Left lung (tissue), 10 donors: Measurements from ENCODE around the gene ZNF277. TPM values are rescaled to one million over a fixed set of nuclear protein-coding genes. Genes with fewer than 3 reads are reported as not detected.
A peak's percentile ranks its signal among the peaks of the same experiment; 100 is the strongest.

ENCODE experiments used
- ATAC-seq: fragments of 200-7000 bp; cut with Tn5 transposase; one replicate; pipeline ENCODE4 v1.9.1; 2020; ENCODE audit warnings: moderate library complexity
- DNase-seq, 4 donors: peaks; one replicate each; pipeline ENCODE4 v3.0.0-alpha.2; 2013 to 2020
- H3K27ac ChIP-seq, 2 donors: fragments of 200-600 bp; sonication (generic) in 1 of 2; one replicate each; pipeline versions ENCODE4 v1.5.0 to v1.8.0; 2020 to 2021
- H3K27me3 ChIP-seq, 2 donors: fragments of 200-600 bp; sonication (generic) in 1 of 2; one replicate each; pipeline versions ENCODE4 v1.5.0 to v1.8.0; 2020 to 2021
- H3K36me3 ChIP-seq, 2 donors: fragments of 200-600 bp; sonication (generic) in 1 of 2; one replicate each; pipeline versions ENCODE4 v1.5.0 to v1.8.0; 2020 to 2021
- H3K4me1 ChIP-seq, 2 donors: fragments of 200-600 bp; one replicate each; pipeline ENCODE4 v1.8.0; 2021
- H3K4me3 ChIP-seq, 2 donors: fragments of 200-600 bp; sonication (generic) in 1 of 2; one replicate each; pipeline versions ENCODE4 v1.5.0 to v1.8.0; 2020 to 2021; ENCODE audit warnings: mild to moderate bottlenecking in 1 of 2
- H3K9me3 ChIP-seq, 2 donors: fragments of 200-600 bp; sonication (generic) in 1 of 2; one replicate each; pipeline versions ENCODE4 v1.5.0 to v1.8.0; 2020 to 2021
- intact Hi-C, 2 donors: fragments of 100-400 bp; cut with DNase I; formaldehyde crosslinking; loops; one replicate each; pipeline versions ENCODE4 v1.11.2 to v1.14.2; 2022
- polyA plus RNA-seq, 6 donors: library from polyadenylated mRNA; unstranded; fragments of 120-200 nt; gene quantifications; one replicate each; pipeline ENCODE4 v1.2.1, GENCODE V29; 2013; ENCODE audit not compliant: insufficient read length in 6 of 6
- total RNA-seq, 2 donors: library from RNA; stranded (reverse); fragmentation: NEBNext Ultra II Directional; extraction: Animal tissue kit (Norgen Biotek cat#: 25700); gene quantifications; one replicate each; pipeline ENCODE4 v1.2.1, GENCODE V29; 2021
- TF ChIP-seq, protein P1 (sequence below), 2 donors: fragments of 200-600 bp; sonication (generic) in 1 of 2; IDR thresholded peaks; one replicate each; pipeline versions ENCODE4 v1.5.0 to v1.8.0; 2021; ENCODE audit warnings: antibody characterized with exemption in 2 of 2
- donor health status: DM: no; HTN: yes; CAD: no.
- donor health status: DM: no; HTN: no; CAD: no.

ZNF277 gene
- total and polyA plus RNA-seq, 8 donors = 19.8 to 41.0 (median 34.5) TPM

GRCh38 chr7:112190120-112190519, 16.4 kb upstream of the ZNF277 start:
- no peaks in the 10 kb centered on the region for H3K27me3 ChIP-seq
- DNase-seq = no peak
- TF ChIP-seq, protein P1, sequence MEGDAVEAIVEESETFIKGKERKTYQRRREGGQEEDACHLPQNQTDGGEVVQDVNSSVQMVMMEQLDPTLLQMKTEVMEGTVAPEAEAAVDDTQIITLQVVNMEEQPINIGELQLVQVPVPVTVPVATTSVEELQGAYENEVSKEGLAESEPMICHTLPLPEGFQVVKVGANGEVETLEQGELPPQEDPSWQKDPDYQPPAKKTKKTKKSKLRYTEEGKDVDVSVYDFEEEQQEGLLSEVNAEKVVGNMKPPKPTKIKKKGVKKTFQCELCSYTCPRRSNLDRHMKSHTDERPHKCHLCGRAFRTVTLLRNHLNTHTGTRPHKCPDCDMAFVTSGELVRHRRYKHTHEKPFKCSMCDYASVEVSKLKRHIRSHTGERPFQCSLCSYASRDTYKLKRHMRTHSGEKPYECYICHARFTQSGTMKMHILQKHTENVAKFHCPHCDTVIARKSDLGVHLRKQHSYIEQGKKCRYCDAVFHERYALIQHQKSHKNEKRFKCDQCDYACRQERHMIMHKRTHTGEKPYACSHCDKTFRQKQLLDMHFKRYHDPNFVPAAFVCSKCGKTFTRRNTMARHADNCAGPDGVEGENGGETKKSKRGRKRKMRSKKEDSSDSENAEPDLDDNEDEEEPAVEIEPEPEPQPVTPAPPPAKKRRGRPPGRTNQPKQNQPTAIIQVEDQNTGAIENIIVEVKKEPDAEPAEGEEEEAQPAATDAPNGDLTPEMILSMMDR (IDR thresholded peaks at IDR 0.05) = no peak
- intact Hi-C loops = no loop called here
- ATAC-seq = no peak
- H3K4me1 ChIP-seq = peaks cover 3 to 16% of the 10 kb centered on the region in 2 donors
- H3K9me3 ChIP-seq = no peaks in the 10 kb centered on the region
- no peak overlapping the region for H3K4me3 ChIP-seq
- H3K36me3 ChIP-seq = no peaks in the 10 kb centered on the region
- H3K27ac ChIP-seq = no peak overlapping the region

GRCh38 chr7:112192236-112193154, 14.0 kb upstream of the ZNF277 start:
- Histone ChIP-seq H3K4me1 (peaks cover 0 to 20% of the 10 kb centered on the region in 2 donors), H3K4me3 (no peak overlapping the region), H3K27ac (peak overlapping the region in 1 of 2 donors; percentile 38), H3K27me3 (no peaks in the 10 kb centered on the region), H3K36me3 (no peaks in the 10 kb centered on the region), H3K9me3 (no peaks in the 10 kb centered on the region)
- ATAC-seq (peak; percentile 53), DNase-seq (no peak)
- intact Hi-C loops = no loop called here
- TF ChIP-seq, protein P1 (IDR thresholded peaks at IDR 0.05) = no peak

DNA sequence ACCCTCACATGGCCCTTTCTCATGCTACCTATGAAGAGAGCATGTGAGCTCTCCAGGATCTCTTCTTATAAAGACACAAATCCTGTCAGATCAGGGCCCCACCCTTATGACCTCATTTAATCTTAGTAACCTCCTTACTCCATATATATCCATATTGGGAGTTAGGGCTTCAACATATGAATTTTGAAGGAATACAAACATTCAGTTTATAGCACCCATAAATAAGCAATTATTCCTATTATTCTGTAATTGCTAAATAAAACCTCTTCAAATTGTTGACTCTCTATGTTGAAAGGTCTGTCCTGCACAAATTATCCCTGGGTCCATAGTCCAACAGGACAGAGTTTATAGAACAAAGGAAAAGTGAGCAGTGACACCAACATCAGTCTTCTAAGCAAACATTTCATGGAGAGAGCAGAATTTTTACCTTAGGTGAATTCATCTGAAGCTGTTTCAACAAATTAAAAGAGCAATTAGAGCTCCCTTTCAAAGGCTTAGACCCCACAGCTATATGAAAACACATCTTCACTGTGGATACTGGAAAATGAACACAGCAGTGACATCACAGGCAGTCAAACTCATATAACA, 12.5 kb upstream of the ZNF277 start:
- intact Hi-C loops = no loop called here
- TF ChIP-seq, protein P1 (IDR thresholded peaks at IDR 0.05) = no peak
- DNase-seq = no peak
- Histone ChIP-seq H3K27ac (no peak overlapping the region), H3K9me3 (no peaks in the 10 kb centered on the region), H3K36me3 (no peaks in the 10 kb centered on the region), H3K4me1 (peaks cover 0 to 31% of the 10 kb centered on the region in 2 donors), H3K4me3 (no peak overlapping the region), H3K27me3 (no peaks in the 10 kb centered on the region)
- no peak for ATAC-seq

GRCh38 chr7:112195717-112196116, 10.8 kb upstream of the ZNF277 start:
- TF ChIP-seq, protein P1 (IDR thresholded peaks at IDR 0.05) = no peak
- H3K9me3 ChIP-seq = no peaks in the 10 kb centered on the region
- H3K36me3 ChIP-seq = no peaks in the 10 kb centered on the region
- intact Hi-C loops = no loop called here
- peaks cover 0 to 41% of the 10 kb centered on the region in 2 donors for H3K4me1 ChIP-seq
- no peak overlapping the region for H3K4me3 ChIP-seq
- no peak for ATAC-seq
- no peak for DNase-seq
- H3K27ac ChIP-seq = no peak overlapping the region
- H3K27me3 ChIP-seq = no peaks in the 10 kb centered on the region

DNA sequence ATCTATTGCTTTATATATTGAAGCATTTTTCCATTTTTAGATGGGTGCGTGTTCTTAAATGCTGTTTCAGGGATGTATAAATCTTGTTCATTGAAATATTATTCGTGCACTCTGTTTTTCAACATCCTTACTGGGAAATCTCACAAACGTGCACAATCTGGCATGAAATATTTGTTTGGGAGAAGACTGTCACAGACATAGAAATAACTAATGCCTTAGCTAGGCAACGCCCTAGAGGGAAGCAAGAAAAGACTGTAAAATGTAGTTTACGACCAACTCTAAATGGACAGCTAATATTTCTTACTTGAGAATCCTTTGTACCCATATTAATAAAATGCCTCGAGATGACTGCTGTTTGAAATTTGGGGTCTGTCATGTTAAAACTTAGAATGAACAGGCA, 9.2 kb upstream of the ZNF277 start:
- TF ChIP-seq, protein P1 (IDR thresholded peaks at IDR 0.05) = no peak
- H3K27me3 ChIP-seq = no peaks in the 10 kb centered on the region
- no peak overlapping the region for H3K4me3 ChIP-seq
- intact Hi-C loops = no loop called here
- no peaks in the 10 kb centered on the region for H3K36me3 ChIP-seq
- no peak overlapping the region for H3K27ac ChIP-seq
- no peaks in the 10 kb centered on the region for H3K9me3 ChIP-seq
- no peak for DNase-seq
- no peak for ATAC-seq
- H3K4me1 ChIP-seq = peaks cover 0 to 47% of the 10 kb centered on the region in 2 donors
